Measurements from ENCODE around the gene PDE4B.
A peak's percentile ranks its signal among the peaks of the same experiment; 100 is the strongest.

Gene PDE4B

GRCh38 chr1:66381621-66382275, 589.1 kb downstream of the PDE4B start:
- Mint-ChIP-seq H3K27me3 (no peaks in the 10 kb centered on the region), H3K4me1 (peaks cover 47 to 69% of the 10 kb centered on the region in 2 donors), H3K9me3 (peaks cover 8 to 9% of the 10 kb centered on the region in 2 donors), H3K4me3 (peak overlapping the region in 1 of 2 donors; percentile 69), H3K27ac (peak overlapping the region; percentile 81), H3K36me3 (peaks cover 8 to 17% of the 10 kb centered on the region in 2 donors)
- no peak for ATAC-seq (replicated peaks)
- DNase-seq = no peak

DNA sequence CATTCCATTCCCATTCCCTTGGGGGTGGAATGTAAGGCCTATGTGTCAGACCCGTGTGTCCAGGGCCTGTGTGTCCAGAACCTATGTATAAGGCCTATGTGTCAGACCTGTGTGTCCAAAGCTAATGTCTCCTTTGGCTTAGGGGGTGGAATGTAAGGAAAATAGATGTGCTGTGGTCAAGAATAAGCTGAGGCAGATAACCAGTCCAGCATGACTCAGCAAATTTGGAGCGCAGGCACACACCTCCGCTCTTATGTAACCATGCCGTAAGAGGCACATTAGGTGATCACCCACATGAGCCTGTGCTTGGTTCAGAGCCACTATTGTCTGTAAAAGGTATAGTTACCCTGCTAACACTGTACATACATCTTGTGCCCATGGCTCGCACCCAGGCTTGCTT, 590.5 kb downstream of the PDE4B start:
- peak overlapping the region; percentile 90 for H3K27ac Mint-ChIP-seq
- peaks cover 42 to 59% of the 10 kb centered on the region in 2 donors for H3K4me1 Mint-ChIP-seq
- no peak overlapping the region for H3K4me3 Mint-ChIP-seq
- no peak for ATAC-seq (replicated peaks)
- H3K36me3 Mint-ChIP-seq = peaks cover 10 to 20% of the 10 kb centered on the region in 2 donors
- H3K9me3 Mint-ChIP-seq = peaks cover 8 to 12% of the 10 kb centered on the region in 2 donors
- H3K27me3 Mint-ChIP-seq = no peaks in the 10 kb centered on the region
- no peak for DNase-seq

- H3K4me3 Mint-ChIP-seq = peak overlapping the region; percentile 11 to 22
- peaks cover 10 to 20% of the 10 kb centered on the region in 2 donors for H3K36me3 Mint-ChIP-seq
- H3K9me3 Mint-ChIP-seq = peaks cover 8 to 12% of the 10 kb centered on the region in 2 donors
- H3K4me1 Mint-ChIP-seq = peaks cover 42 to 58% of the 10 kb centered on the region in 2 donors
- no peaks in the 10 kb centered on the region for H3K27me3 Mint-ChIP-seq
- no peak for DNase-seq
- no peak for ATAC-seq (replicated peaks)
- peak overlapping the region; percentile 90 for H3K27ac Mint-ChIP-seq
Observed at GRCh38 chr1:66383611-66384010, 590.9 kb downstream of the PDE4B start.

GRCh38 chr1:66384258-66384921, 591.7 kb downstream of the PDE4B start:
- H3K4me1 Mint-ChIP-seq = peaks cover 34 to 51% of the 10 kb centered on the region in 2 donors
- H3K27me3 Mint-ChIP-seq = no peaks in the 10 kb centered on the region
- ATAC-seq (replicated peaks) = no peak
- peak overlapping the region in 1 of 2 donors; percentile 4 for H3K4me3 Mint-ChIP-seq
- peaks cover 8 to 12% of the 10 kb centered on the region in 2 donors for H3K9me3 Mint-ChIP-seq
- peaks cover 10 to 20% of the 10 kb centered on the region in 2 donors for H3K36me3 Mint-ChIP-seq
- peak overlapping the region; percentile 90 for H3K27ac Mint-ChIP-seq
- no peak for DNase-seq

- ATAC-seq (replicated peaks) (no peak), DNase-seq (no peak)
- Mint-ChIP-seq H3K4me1 (peaks cover 23 to 27% of the 10 kb centered on the region in 2 donors), H3K4me3 (no peak overlapping the region), H3K27me3 (no peaks in the 10 kb centered on the region), H3K36me3 (peaks cover 13 to 24% of the 10 kb centered on the region in 2 donors), H3K9me3 (peaks cover 15 to 19% of the 10 kb centered on the region in 2 donors), H3K27ac (no peak overlapping the region)
Observed at GRCh38 chr1:66386712-66387111, 594.0 kb downstream of the PDE4B start.

- ATAC-seq (replicated peaks) = no peak
- Mint-ChIP-seq H3K4me3 (no peak overlapping the region), H3K36me3 (peaks cover 10 to 20% of the 10 kb centered on the region in 2 donors), H3K27me3 (no peaks in the 10 kb centered on the region), H3K9me3 (peaks cover 15 to 21% of the 10 kb centered on the region in 2 donors), H3K4me1 (peaks cover 18 to 21% of the 10 kb centered on the region in 2 donors), H3K27ac (no peak overlapping the region)
- no peak for DNase-seq
Observed at GRCh38 chr1:66388913-66389312, 596.2 kb downstream of the PDE4B start.

GRCh38 chr1:66393586-66394287, 601.0 kb downstream of the PDE4B start:
- peaks cover 4 to 5% of the 10 kb centered on the region in 2 donors for H3K36me3 Mint-ChIP-seq
- peak overlapping the region; percentile 73 for H3K27ac Mint-ChIP-seq
- H3K27me3 Mint-ChIP-seq = no peaks in the 10 kb centered on the region
- no peak overlapping the region for H3K4me3 Mint-ChIP-seq
- DNase-seq = no peak
- peaks cover 50 to 55% of the 10 kb centered on the region in 2 donors for H3K4me1 Mint-ChIP-seq
- H3K9me3 Mint-ChIP-seq = peaks cover 7 to 8% of the 10 kb centered on the region in 2 donors
- ATAC-seq (replicated peaks) = peak in 1 of 2 donors; percentile 7

GRCh38 chr1:66394603-66395002, 601.9 kb downstream of the PDE4B start:
- peak overlapping the region; percentile 89 for H3K27ac Mint-ChIP-seq
- H3K4me1 Mint-ChIP-seq = peaks cover 48 to 64% of the 10 kb centered on the region in 2 donors
- H3K9me3 Mint-ChIP-seq = peaks cover 5 to 6% of the 10 kb centered on the region in 2 donors
- ATAC-seq (replicated peaks) (no peak), DNase-seq (no peak)
- H3K27me3 Mint-ChIP-seq = no peaks in the 10 kb centered on the region
- peaks cover 2 to 3% of the 10 kb centered on the region in 2 donors for H3K36me3 Mint-ChIP-seq
- no peak overlapping the region for H3K4me3 Mint-ChIP-seq

DNA sequence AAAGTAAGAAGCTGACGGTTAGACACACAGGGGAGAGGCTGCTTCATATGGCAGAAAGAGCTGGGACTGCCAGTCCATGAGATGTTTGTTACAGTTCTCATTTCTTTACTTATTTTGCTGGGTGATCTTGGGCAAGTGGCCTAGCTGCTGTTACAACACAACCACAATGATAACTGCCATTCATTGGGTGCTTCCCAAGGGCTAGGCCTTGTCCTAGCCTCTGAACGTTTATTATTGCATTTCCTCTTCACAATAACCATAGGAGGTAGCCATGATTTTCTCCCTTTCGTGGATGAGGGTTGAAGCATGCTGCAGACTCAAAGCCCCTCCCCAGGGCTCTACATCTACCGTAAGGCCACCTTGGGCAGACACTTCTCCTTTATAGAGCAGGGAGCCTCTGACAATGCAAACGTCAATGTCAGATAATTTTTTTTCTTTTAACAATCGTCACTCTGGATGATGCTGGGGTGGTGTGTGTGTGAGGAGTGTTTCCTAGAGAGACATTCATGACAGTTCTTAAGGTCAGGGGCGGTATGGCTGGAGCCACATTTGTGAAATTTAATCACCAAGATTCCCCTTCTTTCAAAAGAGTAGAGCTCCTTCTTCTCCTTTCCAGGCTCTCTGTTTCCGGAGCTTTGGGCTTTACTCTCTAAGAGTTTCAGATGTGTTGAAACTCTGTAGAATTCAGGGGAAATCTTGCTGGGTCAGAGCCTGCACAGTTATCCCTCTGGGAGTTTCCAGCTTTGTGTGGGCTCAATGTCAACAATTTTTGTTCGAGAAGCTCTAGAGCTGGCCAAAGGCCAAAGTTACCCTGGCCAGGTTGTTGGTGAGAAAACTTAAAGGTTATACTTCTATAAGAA, 602.7 kb downstream of the PDE4B start:
- peaks cover 0 to 1% of the 10 kb centered on the region in 2 donors for H3K36me3 Mint-ChIP-seq
- H3K4me1 Mint-ChIP-seq = peaks cover 52 to 72% of the 10 kb centered on the region in 2 donors
- ATAC-seq (replicated peaks) (peak; percentile 57 to 64), DNase-seq (peak; percentile 72)
- H3K27ac Mint-ChIP-seq = peak overlapping the region; percentile 89
- H3K4me3 Mint-ChIP-seq = peak overlapping the region; percentile 27 to 30
- no peaks in the 10 kb centered on the region for H3K27me3 Mint-ChIP-seq
- H3K9me3 Mint-ChIP-seq = peaks cover 5 to 6% of the 10 kb centered on the region in 2 donors

- Mint-ChIP-seq H3K4me1 (peaks cover 60 to 81% of the 10 kb centered on the region in 2 donors), H3K4me3 (peak overlapping the region; percentile 27 to 59), H3K36me3 (peaks cover 0 to 1% of the 10 kb centered on the region in 2 donors), H3K27ac (peak overlapping the region; percentile 89), H3K27me3 (no peaks in the 10 kb centered on the region), H3K9me3 (peaks cover 3 to 4% of the 10 kb centered on the region in 2 donors)
- DNase-seq (no peak), ATAC-seq (replicated peaks) (peak; percentile 59 to 66)
Observed at GRCh38 chr1:66396212-66396890, 603.7 kb downstream of the PDE4B start.

- Mint-ChIP-seq H3K4me1 (peaks cover 65 to 90% of the 10 kb centered on the region in 2 donors), H3K27me3 (no peaks in the 10 kb centered on the region), H3K36me3 (peaks cover 0 to 1% of the 10 kb centered on the region in 2 donors), H3K4me3 (peak overlapping the region; percentile 18 to 27), H3K9me3 (peaks cover 3 to 4% of the 10 kb centered on the region in 2 donors), H3K27ac (peak overlapping the region; percentile 89)
- ATAC-seq (replicated peaks) (peak; percentile 37 to 41), DNase-seq (no peak)
Observed at GRCh38 chr1:66397192-66397591, 604.5 kb downstream of the PDE4B start.

- Mint-ChIP-seq H3K27ac (peak overlapping the region; percentile 90), H3K4me3 (peak overlapping the region; percentile 59 to 62), H3K9me3 (peaks cover 1 to 4% of the 10 kb centered on the region in 2 donors)
Observed at GRCh38 chr1:66399888-66400529, 607.3 kb downstream of the PDE4B start.

DNA sequence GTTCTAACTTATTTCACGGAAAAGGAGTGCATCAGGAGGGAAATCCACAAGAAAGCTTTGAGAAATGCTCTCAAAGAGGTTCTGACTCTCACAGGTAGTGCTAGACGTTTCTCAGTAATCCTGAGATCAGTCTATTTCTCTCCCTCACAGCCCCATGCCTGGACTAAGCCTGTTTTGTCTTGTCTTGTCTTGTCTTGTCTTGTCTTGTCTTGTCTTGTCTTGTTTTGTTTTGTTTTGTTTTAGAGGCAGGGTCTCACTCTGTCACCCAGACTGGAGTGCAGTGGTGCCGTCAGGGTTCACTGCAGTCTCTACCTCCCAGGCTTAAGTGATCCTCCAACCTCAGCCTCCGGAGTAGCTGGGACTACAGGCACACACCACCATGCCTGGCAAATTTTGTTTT, 608.0 kb downstream of the PDE4B start:
- H3K4me3 Mint-ChIP-seq = peak overlapping the region; percentile 59
- peak overlapping the region; percentile 90 for H3K27ac Mint-ChIP-seq
- H3K36me3 Mint-ChIP-seq = peaks cover 0 to 1% of the 10 kb centered on the region in 2 donors
- H3K4me1 Mint-ChIP-seq = peaks cover 62 to 93% of the 10 kb centered on the region in 2 donors
- peaks cover 1 to 4% of the 10 kb centered on the region in 2 donors for H3K9me3 Mint-ChIP-seq
- DNase-seq (no peak), ATAC-seq (replicated peaks) (no peak)
- no peaks in the 10 kb centered on the region for H3K27me3 Mint-ChIP-seq

More at GRCh38 chr1:66399888-66400529, 607.3 kb downstream of the PDE4B start:
- peaks cover 0 to 1% of the 10 kb centered on the region in 2 donors for H3K36me3 Mint-ChIP-seq
- H3K27me3 Mint-ChIP-seq = no peaks in the 10 kb centered on the region
- ATAC-seq (replicated peaks) (peak; percentile 3), DNase-seq (no peak)
- H3K4me1 Mint-ChIP-seq = peaks cover 64 to 93% of the 10 kb centered on the region in 2 donors
